ENCODE measurements around the gene USP24.
"Not testable (repeated sequence)": the region's sequence is repeated elsewhere in the genome, so short reads cannot be mapped to it uniquely, and the experiment has no call there.

DNA sequence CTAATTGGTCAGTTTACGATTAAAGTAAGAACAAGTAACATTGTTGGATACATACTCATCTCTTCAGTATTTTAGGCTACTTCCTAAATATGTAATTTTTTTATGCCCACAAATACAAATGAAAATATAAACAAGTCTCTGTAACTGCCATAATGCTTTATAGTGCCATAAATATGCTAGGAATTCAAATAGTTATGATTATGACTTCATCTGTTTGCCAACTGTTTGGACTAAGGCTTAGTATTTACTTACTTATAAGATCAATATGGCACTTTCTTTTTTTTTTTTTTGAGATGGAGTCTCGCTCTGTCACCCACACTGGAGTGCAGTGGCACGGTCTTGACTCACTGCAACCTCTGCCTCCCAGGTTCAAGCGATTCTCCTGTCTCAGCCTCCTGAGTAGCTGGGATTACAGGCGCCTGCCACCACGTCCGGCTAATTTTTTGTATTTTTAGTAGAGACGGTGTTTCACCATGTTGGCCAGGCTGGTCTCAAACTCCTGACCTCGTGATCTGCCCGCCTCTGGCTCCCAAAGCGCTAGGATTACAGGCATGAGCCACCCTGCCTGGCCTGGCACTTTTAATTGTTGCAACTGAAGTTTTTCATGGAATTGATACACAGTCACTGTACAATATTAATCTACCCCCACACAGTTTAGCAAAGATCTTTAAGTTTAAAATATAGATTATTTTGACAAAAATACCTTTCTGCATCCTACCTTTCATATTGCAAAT lies 23.8 kb downstream of the USP24 start:
- TF ChIP-seq EZH2 (IDR thresholded peaks at IDR 0.05); POLR2AphosphoS5 (IDR thresholded peaks at IDR 0.05; ENCODE audit: borderline replicate concordance, low read depth, low read length); FOXP2 (optimal IDR thresholded peaks at IDR 0.05; ENCODE audit: control extremely low read depth, extremely low read length, insufficient read depth): not testable (repeated sequence)

Measured in SK-N-MC (cell line).